ENCODE results near the gene TARBP2. TPM values are rescaled to one million over a fixed set of nuclear protein-coding genes. Genes with fewer than 3 reads are reported as not detected.

TARBP2 gene
- total RNA-seq, 6 donors from 2014 or later, result 25.4 to 74.4 (median 36.8) TPM

- Histone ChIP-seq H3K9me3 (no peaks in the 10 kb centered on the region), H3K4me1 (peaks cover 54 to 62% (median 57%) of the 10 kb centered on the region in 4 donors), H3K27ac (peak overlapping the region; percentile 27 to 79 (median 68)), H3K36me3 (no peaks in the 10 kb centered on the region), H3K4me3 (peak overlapping the region in 1 of 4 donors; percentile 9), H3K27me3 (no peaks in the 10 kb centered on the region)
- ATAC-seq (ENCODE audit: low FRiP score in 2 of 2) (no peak), DNase-seq (peak in 1 of 2 donors; percentile 58)
- WGBS, 2 donors, result 33 to 41% methylated on average over 5 of the region's 5 CpGs
- peak in 1 of 2 donors; percentile 17 for TF ChIP-seq POLR2AphosphoS5 (IDR thresholded peaks at IDR 0.05)
- no peak for TF ChIP-seq EP300 (IDR thresholded peaks at IDR 0.05)
- peak in 1 of 4 donors; percentile 16 for TF ChIP-seq POLR2A (IDR thresholded peaks at IDR 0.05)
Measured at GRCh38 chr12:53495903-53496751, 5.0 kb upstream of the TARBP2 start.

- ATAC-seq (ENCODE audit: low FRiP score in 2 of 2) (no peak), DNase-seq (no peak)
- Histone ChIP-seq H3K27ac (peak overlapping the region; percentile 27 to 79 (median 68)), H3K27me3 (no peaks in the 10 kb centered on the region), H3K36me3 (no peaks in the 10 kb centered on the region), H3K4me3 (peak overlapping the region in 1 of 4 donors; percentile 9), H3K4me1 (peaks cover 57 to 66% (median 60%) of the 10 kb centered on the region in 4 donors), H3K9me3 (no peaks in the 10 kb centered on the region)
- 94% methylated on average over 1 of the region's 1 CpG for WGBS, 2 donors
- TF ChIP-seq POLR2A (IDR thresholded peaks at IDR 0.05), result no peak
- no peak for TF ChIP-seq CTCF (IDR thresholded peaks at IDR 0.05)
- TF ChIP-seq POLR2AphosphoS5 (IDR thresholded peaks at IDR 0.05), result no peak
- no peak for TF ChIP-seq EP300 (IDR thresholded peaks at IDR 0.05)
Measured at GRCh38 chr12:53496752-53497032, 4.4 kb upstream of the TARBP2 start.

- ATAC-seq (ENCODE audit: low FRiP score in 2 of 2) (no peak), DNase-seq (no peak)
- H3K27me3 ChIP-seq, result no peaks in the 10 kb centered on the region
- no peak overlapping the region for H3K4me3 ChIP-seq
- TF ChIP-seq POLR2AphosphoS5 (IDR thresholded peaks at IDR 0.05), result no peak
- H3K36me3 ChIP-seq, result no peaks in the 10 kb centered on the region
- H3K27ac ChIP-seq, result peak overlapping the region; percentile 7 to 79 (median 52)
- 91 to 95% methylated on average over 3 of the region's 3 CpGs for WGBS, 2 donors
- no peaks in the 10 kb centered on the region for H3K9me3 ChIP-seq
- peaks cover 60 to 66% (median 62%) of the 10 kb centered on the region in 4 donors for H3K4me1 ChIP-seq
Measured at GRCh38 chr12:53497461-53497860, 3.6 kb upstream of the TARBP2 start.

GRCh38 chr12:53498235-53498630 lies 2.9 kb upstream of the TARBP2 start:
- 92 to 100% methylated on average over 2 of the region's 2 CpGs for WGBS, 2 donors
- peak overlapping the region; percentile 93 to 99 (median 96) for H3K27ac ChIP-seq
- H3K9me3 ChIP-seq, result no peaks in the 10 kb centered on the region
- H3K4me3 ChIP-seq, result peak overlapping the region in 1 of 4 donors; percentile 76
- no peak for TF ChIP-seq EP300 (IDR thresholded peaks at IDR 0.05)
- TF ChIP-seq CTCF (IDR thresholded peaks at IDR 0.05), result no peak
- TF ChIP-seq POLR2AphosphoS5 (IDR thresholded peaks at IDR 0.05), result no peak
- TF ChIP-seq POLR2A (IDR thresholded peaks at IDR 0.05), result no peak
- no peak for DNase-seq
- no peaks in the 10 kb centered on the region for H3K36me3 ChIP-seq
- peaks cover 63 to 69% (median 64%) of the 10 kb centered on the region in 4 donors for H3K4me1 ChIP-seq
- no peak for ATAC-seq (ENCODE audit: low FRiP score in 2 of 2)
- no peaks in the 10 kb centered on the region for H3K27me3 ChIP-seq

- peaks cover 51 to 59% (median 57%) of the 10 kb centered on the region in 4 donors for H3K4me1 ChIP-seq
- H3K36me3 ChIP-seq, result peaks cover 0 to 6% (median 3%) of the 10 kb centered on the region in 4 donors
- H3K27me3 ChIP-seq, result no peaks in the 10 kb centered on the region
- peak within 1 kb of the TSS; percentile 73 to 82 (median 75) for H3K4me3 ChIP-seq
- 0% methylated on average over 33 to 36 of the region's 51 CpGs for WGBS, 2 donors
- no peaks in the 10 kb centered on the region for H3K9me3 ChIP-seq
- TF ChIP-seq POLR2AphosphoS5 (IDR thresholded peaks at IDR 0.05) (peak in 1 of 2 donors; percentile 23), CTCF (IDR thresholded peaks at IDR 0.05) (no peak)
- DNase-seq (peak; percentile 69 to 92), ATAC-seq (ENCODE audit: low FRiP score in 2 of 2) (peak in 1 of 2 donors; percentile 33)
- H3K27ac ChIP-seq, result peak within 1 kb of the TSS; percentile 93 to 99 (median 96)
Measured at GRCh38 chr12:53499266-53500141, 1.6 kb upstream of the TARBP2 start, which contains the start of gene MAP3K12. Gene MAP3K12 (minus strand): TSS chr12:53499458. CDS start chr12:53487391, 12,067 bp downstream.

All from upper lobe of left lung (tissue), 6 donors.